Measurements from ENCODE around the gene VWA8.

The VWA8 gene

DNA sequence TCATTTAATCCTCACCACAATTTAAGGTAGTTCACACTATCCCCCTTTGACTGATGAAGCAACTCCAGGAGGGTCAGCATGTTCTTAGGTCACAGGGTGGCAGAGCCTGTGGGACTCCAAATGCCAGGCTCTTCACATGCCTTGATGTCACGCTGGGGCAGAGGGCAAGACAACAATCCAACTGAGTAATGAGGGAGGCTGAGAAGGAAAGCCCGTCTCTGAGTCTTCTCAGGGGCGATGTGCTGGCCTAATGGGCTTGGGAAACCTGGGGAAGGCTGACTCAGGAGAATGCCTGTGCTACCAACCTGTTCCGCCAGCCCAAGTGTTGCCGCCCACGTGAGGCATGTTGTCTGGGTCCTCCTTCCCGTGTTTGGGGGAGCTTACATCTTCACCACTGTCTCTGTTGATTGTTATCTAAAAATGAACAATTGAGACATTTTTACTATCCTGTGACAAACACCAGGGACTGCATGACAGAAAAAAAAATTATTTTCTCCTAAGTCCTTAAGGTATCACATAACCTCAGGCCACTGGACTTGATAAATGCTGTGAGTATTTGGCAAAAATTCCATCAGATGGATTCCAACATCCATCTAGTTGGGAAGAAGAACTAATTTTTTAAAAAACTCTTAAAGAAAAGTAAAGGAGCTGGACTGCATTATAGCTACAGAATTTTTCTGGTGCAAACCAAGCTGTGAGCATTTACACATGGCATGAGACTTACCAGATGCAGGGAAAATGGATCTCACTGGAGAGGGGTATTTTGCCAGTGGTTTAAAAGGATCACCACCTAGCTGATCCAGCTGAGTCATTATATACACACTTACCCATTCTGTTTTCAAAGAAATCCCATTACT lies 346.0 kb downstream of the VWA8 start:
- Histone ChIP-seq H3K4me3 (ENCODE audit: low read depth, low read length) (no peak overlapping the region), H3K27ac (ENCODE audit: low read depth, low read length) (peak overlapping the region; percentile 20), H3K9me3 (ENCODE audit: control insufficient read depth, insufficient read depth, low read length) (no peaks in the 10 kb centered on the region), H3K9ac (ENCODE audit: low read depth, low read length) (no peak overlapping the region), H3K4me1 (ENCODE audit: control insufficient read depth, insufficient read depth, low read length) (no peaks in the 10 kb centered on the region), H3K27me3 (ENCODE audit: control insufficient read depth, insufficient read depth, low read length) (no peaks in the 10 kb centered on the region), H3K36me3 (ENCODE audit: control insufficient read depth, insufficient read depth, low read length) (peaks cover 17% of the 10 kb centered on the region)

DNA sequence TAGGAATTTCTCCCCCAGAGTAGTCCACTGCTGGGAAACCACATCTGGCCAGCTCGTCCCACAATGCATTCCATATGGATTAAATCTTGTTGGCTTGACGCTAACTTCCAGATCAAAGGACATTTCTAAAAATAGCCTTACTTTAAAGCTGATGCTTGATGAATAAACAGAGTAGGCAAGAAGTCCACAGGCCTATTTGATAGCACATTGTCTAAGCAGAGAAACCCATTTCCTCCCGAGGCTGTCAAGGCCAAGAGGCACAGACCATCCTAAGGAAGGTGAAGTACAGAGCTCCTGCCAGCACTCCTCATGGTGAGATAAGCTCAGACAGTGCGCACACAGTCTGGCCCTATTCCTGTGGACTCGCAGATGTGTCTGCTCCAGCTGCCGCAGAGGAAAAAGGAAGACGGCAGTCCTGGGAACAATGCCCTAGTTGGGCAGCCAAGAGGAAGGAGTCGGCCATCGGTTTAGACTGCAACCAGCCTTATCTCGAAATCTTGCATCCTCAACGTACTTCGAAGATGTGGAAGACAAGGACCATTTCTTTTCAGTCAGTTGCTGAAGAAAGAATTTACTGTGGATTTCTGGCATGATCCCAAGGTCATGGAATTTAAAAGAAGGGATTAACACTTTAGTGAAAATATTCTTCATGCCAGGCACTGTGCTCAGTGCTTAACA lies 346.8 kb downstream of the VWA8 start:
- no peaks in the 10 kb centered on the region for H3K27me3 ChIP-seq (ENCODE audit: control insufficient read depth, insufficient read depth, low read length)
- H3K9ac ChIP-seq (ENCODE audit: low read depth, low read length) = no peak overlapping the region
- H3K36me3 ChIP-seq (ENCODE audit: control insufficient read depth, insufficient read depth, low read length) = peaks cover 19% of the 10 kb centered on the region
- H3K4me1 ChIP-seq (ENCODE audit: control insufficient read depth, insufficient read depth, low read length) = no peaks in the 10 kb centered on the region
- no peaks in the 10 kb centered on the region for H3K9me3 ChIP-seq (ENCODE audit: control insufficient read depth, insufficient read depth, low read length)
- H3K27ac ChIP-seq (ENCODE audit: low read depth, low read length) = peak overlapping the region; percentile 20
- H3K4me3 ChIP-seq (ENCODE audit: low read depth, low read length) = no peak overlapping the region

DNA sequence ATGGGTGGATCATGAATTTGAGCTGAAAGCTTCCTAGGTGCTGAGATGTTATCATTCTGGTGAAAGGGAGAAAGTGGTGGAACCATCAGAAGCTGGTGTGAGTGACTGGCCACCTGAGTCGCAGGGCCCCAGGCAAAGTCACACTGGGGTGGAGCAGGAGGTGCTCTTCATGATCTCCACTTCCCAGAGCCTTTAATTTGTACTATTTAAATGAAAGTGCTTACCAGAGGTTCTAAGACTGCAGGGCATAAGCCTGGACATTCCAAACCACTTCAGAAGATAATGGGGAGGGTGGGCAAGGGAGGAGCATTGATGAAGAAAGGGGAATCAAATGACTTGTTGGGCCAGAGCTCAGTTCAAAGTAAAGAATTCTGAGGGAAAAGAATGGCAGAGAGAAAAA lies 347.4 kb downstream of the VWA8 start:
- Histone ChIP-seq H3K4me3 (ENCODE audit: low read depth, low read length) (no peak overlapping the region), H3K4me1 (ENCODE audit: control insufficient read depth, insufficient read depth, low read length) (no peaks in the 10 kb centered on the region), H3K36me3 (ENCODE audit: control insufficient read depth, insufficient read depth, low read length) (peaks cover 19% of the 10 kb centered on the region), H3K9me3 (ENCODE audit: control insufficient read depth, insufficient read depth, low read length) (no peaks in the 10 kb centered on the region), H3K9ac (ENCODE audit: low read depth, low read length) (no peak overlapping the region), H3K27ac (ENCODE audit: low read depth, low read length) (no peak overlapping the region), H3K27me3 (ENCODE audit: control insufficient read depth, insufficient read depth, low read length) (no peaks in the 10 kb centered on the region)

DNA sequence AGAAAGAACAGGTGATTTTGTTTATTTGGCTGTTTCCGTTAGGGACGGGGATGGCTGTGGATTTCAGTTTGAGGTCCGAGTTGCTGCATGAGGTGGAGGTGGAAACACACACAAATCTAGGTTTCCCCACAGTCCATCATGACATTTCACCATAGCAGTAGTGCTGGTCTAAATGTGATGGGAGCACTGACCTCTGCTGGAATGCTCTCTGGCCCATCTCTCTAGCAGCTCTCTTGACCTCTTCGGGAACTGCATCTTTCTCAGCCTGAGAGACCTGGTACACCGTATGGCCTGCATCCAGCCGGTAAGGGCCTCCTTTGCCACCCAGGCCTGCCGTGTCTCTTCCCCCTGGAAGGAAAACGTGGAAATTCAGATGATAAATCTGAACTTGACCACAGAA lies 349.5 kb downstream of the VWA8 start:
- H3K27ac ChIP-seq (ENCODE audit: low read depth, low read length) = no peak overlapping the region
- peaks cover 23% of the 10 kb centered on the region for H3K36me3 ChIP-seq (ENCODE audit: control insufficient read depth, insufficient read depth, low read length)
- no peaks in the 10 kb centered on the region for H3K27me3 ChIP-seq (ENCODE audit: control insufficient read depth, insufficient read depth, low read length)
- no peaks in the 10 kb centered on the region for H3K9me3 ChIP-seq (ENCODE audit: control insufficient read depth, insufficient read depth, low read length)
- no peak overlapping the region for H3K4me3 ChIP-seq (ENCODE audit: low read depth, low read length)
- no peak overlapping the region for H3K9ac ChIP-seq (ENCODE audit: low read depth, low read length)
- H3K4me1 ChIP-seq (ENCODE audit: control insufficient read depth, insufficient read depth, low read length) = no peaks in the 10 kb centered on the region

DNA sequence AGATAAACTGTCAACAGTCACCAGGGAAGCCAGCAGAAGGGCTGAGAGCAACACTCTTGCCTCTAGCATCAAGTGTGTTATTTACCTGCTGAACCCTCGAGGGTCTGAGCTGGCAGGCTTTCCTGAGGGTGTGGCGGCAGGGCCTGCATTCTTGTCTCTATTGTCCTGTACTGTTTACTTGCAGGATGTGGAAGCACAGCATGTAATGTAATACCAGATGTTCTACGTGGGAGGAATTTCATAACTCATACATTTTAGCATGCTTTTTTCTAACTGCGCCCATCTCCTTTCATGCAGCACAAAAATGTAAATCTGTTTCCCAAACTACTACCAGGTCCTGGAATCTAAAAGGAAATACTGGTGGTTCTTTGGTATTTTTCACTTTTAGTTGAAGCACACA lies 350.5 kb downstream of the VWA8 start:
- H3K9ac ChIP-seq (ENCODE audit: low read depth, low read length) = no peak overlapping the region
- H3K9me3 ChIP-seq (ENCODE audit: control insufficient read depth, insufficient read depth, low read length) = no peaks in the 10 kb centered on the region
- no peaks in the 10 kb centered on the region for H3K27me3 ChIP-seq (ENCODE audit: control insufficient read depth, insufficient read depth, low read length)
- H3K4me1 ChIP-seq (ENCODE audit: control insufficient read depth, insufficient read depth, low read length) = no peaks in the 10 kb centered on the region
- no peak overlapping the region for H3K4me3 ChIP-seq (ENCODE audit: low read depth, low read length)
- H3K27ac ChIP-seq (ENCODE audit: low read depth, low read length) = no peak overlapping the region
- H3K36me3 ChIP-seq (ENCODE audit: control insufficient read depth, insufficient read depth, low read length) = peaks cover 23% of the 10 kb centered on the region

DNA sequence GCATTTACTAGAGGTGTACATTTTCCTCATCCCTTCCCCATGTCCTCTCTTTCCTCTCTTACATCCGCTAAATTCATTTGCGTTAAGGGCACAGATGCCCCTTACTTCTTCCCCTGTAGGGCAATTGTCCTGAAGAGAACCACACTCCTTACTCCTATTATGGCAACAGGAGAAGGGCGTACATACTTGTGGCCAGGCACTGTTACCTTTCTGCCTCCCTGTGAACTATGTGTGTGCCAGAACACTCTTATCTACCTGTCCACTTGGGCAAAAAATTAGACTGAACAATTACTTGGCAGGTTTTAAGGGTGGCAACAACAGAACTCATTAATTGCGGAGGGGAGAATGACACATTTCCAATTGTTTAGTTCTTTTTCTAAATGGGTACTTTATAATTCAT lies 351.1 kb downstream of the VWA8 start:
- H3K36me3 ChIP-seq (ENCODE audit: control insufficient read depth, insufficient read depth, low read length) = peaks cover 23% of the 10 kb centered on the region
- H3K27ac ChIP-seq (ENCODE audit: low read depth, low read length) = no peak overlapping the region
- H3K4me3 ChIP-seq (ENCODE audit: low read depth, low read length) = no peak overlapping the region
- H3K4me1 ChIP-seq (ENCODE audit: control insufficient read depth, insufficient read depth, low read length) = no peaks in the 10 kb centered on the region
- no peaks in the 10 kb centered on the region for H3K9me3 ChIP-seq (ENCODE audit: control insufficient read depth, insufficient read depth, low read length)
- H3K9ac ChIP-seq (ENCODE audit: low read depth, low read length) = no peak overlapping the region
- H3K27me3 ChIP-seq (ENCODE audit: control insufficient read depth, insufficient read depth, low read length) = no peaks in the 10 kb centered on the region

DNA sequence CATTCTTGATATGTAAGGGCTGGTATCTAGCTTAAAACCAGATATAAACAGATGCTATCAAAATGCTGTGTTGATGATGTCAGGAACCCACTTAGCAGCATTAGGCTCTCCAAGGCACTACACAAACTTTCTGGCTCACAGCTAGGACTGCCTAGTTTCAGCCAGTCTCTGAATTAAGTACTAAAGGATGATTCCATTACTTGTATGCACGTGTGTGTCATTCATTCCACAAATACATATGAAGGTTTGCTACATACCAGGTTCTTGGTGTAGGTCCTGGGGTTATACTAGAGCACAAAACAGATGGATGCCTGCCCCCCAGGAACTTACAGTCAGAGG lies 352.1 kb downstream of the VWA8 start:
- Histone ChIP-seq H3K4me3 (ENCODE audit: low read depth, low read length) (no peak overlapping the region), H3K27me3 (ENCODE audit: control insufficient read depth, insufficient read depth, low read length) (no peaks in the 10 kb centered on the region), H3K4me1 (ENCODE audit: control insufficient read depth, insufficient read depth, low read length) (no peaks in the 10 kb centered on the region), H3K9me3 (ENCODE audit: control insufficient read depth, insufficient read depth, low read length) (no peaks in the 10 kb centered on the region), H3K9ac (ENCODE audit: low read depth, low read length) (no peak overlapping the region), H3K36me3 (ENCODE audit: control insufficient read depth, insufficient read depth, low read length) (peaks cover 16% of the 10 kb centered on the region; the same call in 1 of the 2 replicates), H3K27ac (ENCODE audit: low read depth, low read length) (no peak overlapping the region)

DNA sequence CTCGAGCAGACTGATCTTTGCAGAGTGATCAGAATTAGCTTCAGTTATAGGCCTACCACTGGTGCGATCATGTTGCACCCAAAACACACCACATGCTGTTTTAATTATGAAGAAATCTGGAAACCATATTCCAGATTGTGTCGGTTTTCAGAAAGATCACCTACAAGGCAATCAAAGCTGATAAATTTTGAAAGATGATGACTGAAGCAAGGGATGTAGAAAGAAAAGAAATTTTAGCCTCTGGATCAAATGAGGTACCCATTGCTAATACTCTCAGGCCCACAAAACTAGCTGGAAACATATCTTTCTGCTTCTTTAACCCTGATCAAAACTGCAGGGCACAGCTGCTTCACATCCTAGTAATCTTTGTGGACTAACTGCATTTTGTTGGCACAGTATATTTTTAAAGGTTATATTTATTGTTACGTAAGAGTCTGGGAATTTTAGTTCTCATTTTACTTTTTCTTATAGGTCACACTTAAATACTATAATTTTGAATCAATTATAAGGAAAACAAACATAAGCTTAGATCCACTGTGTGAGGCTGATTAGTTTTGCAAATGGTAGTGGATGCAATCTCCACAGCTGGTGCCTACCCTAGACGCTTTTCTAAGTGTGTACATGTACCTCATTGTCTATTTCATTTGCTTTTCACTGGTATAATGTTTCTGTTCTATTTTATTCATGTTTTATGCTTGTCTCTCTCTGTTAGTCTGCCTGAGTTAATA lies 352.6 kb downstream of the VWA8 start:
- H3K9ac ChIP-seq (ENCODE audit: low read depth, low read length) = no peak overlapping the region
- H3K36me3 ChIP-seq (ENCODE audit: control insufficient read depth, insufficient read depth, low read length) = peaks cover 16% of the 10 kb centered on the region; the same call in 1 of the 2 replicates
- H3K27ac ChIP-seq (ENCODE audit: low read depth, low read length) = no peak overlapping the region
- H3K9me3 ChIP-seq (ENCODE audit: control insufficient read depth, insufficient read depth, low read length) = no peaks in the 10 kb centered on the region
- H3K27me3 ChIP-seq (ENCODE audit: control insufficient read depth, insufficient read depth, low read length) = no peaks in the 10 kb centered on the region
- H3K4me3 ChIP-seq (ENCODE audit: low read depth, low read length) = no peak overlapping the region
- no peaks in the 10 kb centered on the region for H3K4me1 ChIP-seq (ENCODE audit: control insufficient read depth, insufficient read depth, low read length)

DNA sequence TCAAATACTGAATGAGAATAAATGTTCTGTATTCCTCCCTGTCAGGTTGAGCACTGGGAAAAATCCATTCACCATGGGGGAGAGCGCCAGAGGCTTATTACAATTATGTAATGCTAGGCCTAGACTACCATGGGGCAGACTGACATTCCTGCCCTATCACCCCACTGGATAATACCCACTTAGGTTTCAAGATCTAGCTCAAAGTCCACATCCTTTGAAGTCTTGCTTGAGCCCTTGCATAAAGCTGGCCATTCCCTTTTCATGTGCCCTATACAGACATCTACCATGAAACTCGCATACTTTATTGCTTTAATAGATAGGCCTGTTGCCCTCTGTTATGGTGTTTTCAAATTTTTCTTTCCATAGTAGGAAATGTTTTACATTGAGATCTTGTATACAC lies 354.3 kb downstream of the VWA8 start:
- Histone ChIP-seq H3K36me3 (ENCODE audit: control insufficient read depth, insufficient read depth, low read length) (peaks cover 16% of the 10 kb centered on the region; the same call in 1 of the 2 replicates), H3K4me1 (ENCODE audit: control insufficient read depth, insufficient read depth, low read length) (no peaks in the 10 kb centered on the region), H3K9ac (ENCODE audit: low read depth, low read length) (no peak overlapping the region)

DNA sequence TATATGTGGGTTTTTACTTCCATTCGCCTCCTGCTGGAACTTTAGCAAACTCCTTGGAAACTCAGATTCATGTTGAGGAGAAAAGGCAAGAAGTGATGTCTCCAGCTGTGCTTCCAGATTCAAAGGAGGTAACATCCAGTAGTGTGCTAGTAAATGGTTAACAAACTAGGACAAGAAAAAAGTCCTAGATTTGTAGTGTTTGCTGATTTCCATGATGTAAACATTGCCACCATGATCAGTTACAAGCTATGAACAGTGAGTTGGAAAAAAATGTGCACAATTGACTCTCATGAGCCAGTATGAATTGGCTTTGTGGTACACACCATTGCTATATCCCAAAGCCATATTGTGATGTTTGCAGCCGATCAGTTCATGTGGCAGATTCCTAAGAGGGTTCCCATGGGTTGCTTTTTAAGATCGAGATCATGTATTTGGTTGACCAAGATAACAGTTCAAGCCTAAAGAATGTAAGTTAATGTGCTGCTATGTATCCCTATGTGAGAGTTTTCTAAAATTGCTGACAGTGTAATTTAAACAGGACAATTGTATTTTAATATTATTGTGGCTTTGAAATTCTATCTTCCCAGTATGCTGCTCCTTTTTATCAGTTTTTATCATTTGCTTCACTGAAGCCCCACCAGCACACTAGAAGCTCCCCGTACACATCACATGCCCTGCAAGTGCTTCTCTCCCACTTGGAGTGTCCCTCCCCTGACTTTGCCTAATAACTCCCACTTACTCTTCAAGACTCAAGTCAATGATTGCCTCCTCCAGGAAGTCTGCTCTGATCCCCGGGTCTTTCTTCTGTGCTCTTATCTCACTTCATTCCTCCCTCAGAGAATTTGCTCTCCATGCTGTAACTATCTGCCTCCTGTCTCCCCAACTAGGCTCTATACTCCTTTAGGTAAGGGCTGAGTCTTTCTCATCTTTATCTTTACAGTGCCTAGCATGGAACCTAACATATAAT lies 355.3 kb downstream of the VWA8 start:
- peaks cover 11% of the 10 kb centered on the region; the same call in 1 of the 2 replicates for H3K36me3 ChIP-seq (ENCODE audit: control insufficient read depth, insufficient read depth, low read length)
- no peaks in the 10 kb centered on the region for H3K4me1 ChIP-seq (ENCODE audit: control insufficient read depth, insufficient read depth, low read length)
- no peak overlapping the region for H3K27ac ChIP-seq (ENCODE audit: low read depth, low read length)
- no peak overlapping the region for H3K4me3 ChIP-seq (ENCODE audit: low read depth, low read length)
- no peaks in the 10 kb centered on the region for H3K9me3 ChIP-seq (ENCODE audit: control insufficient read depth, insufficient read depth, low read length)
- H3K9ac ChIP-seq (ENCODE audit: low read depth, low read length) = no peak overlapping the region
- no peaks in the 10 kb centered on the region for H3K27me3 ChIP-seq (ENCODE audit: control insufficient read depth, insufficient read depth, low read length)

More for the DNA sequence above, 354.3 kb downstream of the VWA8 start:
- H3K9me3 ChIP-seq (ENCODE audit: control insufficient read depth, insufficient read depth, low read length) = no peaks in the 10 kb centered on the region
- H3K27ac ChIP-seq (ENCODE audit: low read depth, low read length) = no peak overlapping the region
- H3K4me3 ChIP-seq (ENCODE audit: low read depth, low read length) = no peak overlapping the region
- H3K27me3 ChIP-seq (ENCODE audit: control insufficient read depth, insufficient read depth, low read length) = no peaks in the 10 kb centered on the region

Data from HUES48 (cell line).